Urinary bladder (tissue), 4 donors: ENCODE measurements around the gene ST3GAL3. TPM values are rescaled to one million over a fixed set of nuclear protein-coding genes. Genes with fewer than 3 reads are reported as not detected.

Experiments used
- DNase-seq: peaks from one replicate; pipeline ENCODE4 v3.0.0-alpha.2; 2015; ENCODE audit errors: extremely low spot score
- H3K27ac ChIP-seq: one replicate; pipeline ENCODE4 v1.5.1; 2013; ENCODE audit warnings: low read depth, mild to moderate bottlenecking, moderate library complexity
- H3K36me3 ChIP-seq: one replicate; pipeline ENCODE4 v1.6.1; 2013; ENCODE audit warnings: mild to moderate bottlenecking, moderate library complexity; ENCODE audit not compliant: insufficient read depth
- H3K4me1 ChIP-seq: one replicate; pipeline ENCODE4 v1.6.1; 2013; ENCODE audit warnings: mild to moderate bottlenecking, moderate library complexity; ENCODE audit not compliant: insufficient read depth
- H3K4me3 ChIP-seq: one replicate; pipeline ENCODE4 v1.5.1; 2013; ENCODE audit warnings: low read depth, low read length
- WGBS: extraction: QIAGEN DNeasy Blood & Tissue Kit; methylation state at CpG from one replicate; pipeline ENCODE4 v1.1.7; 2013; 5-methylcytosine and 5-hydroxymethylcytosine counted together
- polyA plus RNA-seq: library from polyadenylated mRNA; stranded (reverse); fragments of 200-250 nt; gene quantifications from one replicate; pipeline ENCODE4 v1.2.3, GENCODE V29; 2013
- total RNA-seq: library from RNA; depleted of rRNA; stranded (reverse); fragments of >200 nt; gene quantifications from one replicate; pipeline ENCODE4 v1.2.3, GENCODE V29; 2014
- donor health status: healthy with polysubstance abuse.
- donor health status: healthy.

Gene ST3GAL3, protein sequence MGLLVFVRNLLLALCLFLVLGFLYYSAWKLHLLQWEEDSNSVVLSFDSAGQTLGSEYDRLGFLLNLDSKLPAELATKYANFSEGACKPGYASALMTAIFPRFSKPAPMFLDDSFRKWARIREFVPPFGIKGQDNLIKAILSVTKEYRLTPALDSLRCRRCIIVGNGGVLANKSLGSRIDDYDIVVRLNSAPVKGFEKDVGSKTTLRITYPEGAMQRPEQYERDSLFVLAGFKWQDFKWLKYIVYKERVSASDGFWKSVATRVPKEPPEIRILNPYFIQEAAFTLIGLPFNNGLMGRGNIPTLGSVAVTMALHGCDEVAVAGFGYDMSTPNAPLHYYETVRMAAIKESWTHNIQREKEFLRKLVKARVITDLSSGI
- total RNA-seq (27.2 TPM), polyA plus RNA-seq (25.4 TPM)

GRCh38 chr1:43707190-43708001 lies at the start of gene ST3GAL3:
Gene ST3GAL3 (plus strand): TSS chr1:43707536. CDS start chr1:43736263, 28,727 bp downstream.
- DNase-seq = peak; percentile 64
- peaks cover 3% of the 10 kb centered on the region for H3K36me3 ChIP-seq
- WGBS = under 1% methylated on average over 103 of the region's 103 CpGs
- H3K4me1 ChIP-seq = no peaks in the 10 kb centered on the region
- H3K27ac ChIP-seq = peak within 1 kb of the TSS; percentile 63
- peak within 1 kb of the TSS; percentile 94 for H3K4me3 ChIP-seq

DNA sequence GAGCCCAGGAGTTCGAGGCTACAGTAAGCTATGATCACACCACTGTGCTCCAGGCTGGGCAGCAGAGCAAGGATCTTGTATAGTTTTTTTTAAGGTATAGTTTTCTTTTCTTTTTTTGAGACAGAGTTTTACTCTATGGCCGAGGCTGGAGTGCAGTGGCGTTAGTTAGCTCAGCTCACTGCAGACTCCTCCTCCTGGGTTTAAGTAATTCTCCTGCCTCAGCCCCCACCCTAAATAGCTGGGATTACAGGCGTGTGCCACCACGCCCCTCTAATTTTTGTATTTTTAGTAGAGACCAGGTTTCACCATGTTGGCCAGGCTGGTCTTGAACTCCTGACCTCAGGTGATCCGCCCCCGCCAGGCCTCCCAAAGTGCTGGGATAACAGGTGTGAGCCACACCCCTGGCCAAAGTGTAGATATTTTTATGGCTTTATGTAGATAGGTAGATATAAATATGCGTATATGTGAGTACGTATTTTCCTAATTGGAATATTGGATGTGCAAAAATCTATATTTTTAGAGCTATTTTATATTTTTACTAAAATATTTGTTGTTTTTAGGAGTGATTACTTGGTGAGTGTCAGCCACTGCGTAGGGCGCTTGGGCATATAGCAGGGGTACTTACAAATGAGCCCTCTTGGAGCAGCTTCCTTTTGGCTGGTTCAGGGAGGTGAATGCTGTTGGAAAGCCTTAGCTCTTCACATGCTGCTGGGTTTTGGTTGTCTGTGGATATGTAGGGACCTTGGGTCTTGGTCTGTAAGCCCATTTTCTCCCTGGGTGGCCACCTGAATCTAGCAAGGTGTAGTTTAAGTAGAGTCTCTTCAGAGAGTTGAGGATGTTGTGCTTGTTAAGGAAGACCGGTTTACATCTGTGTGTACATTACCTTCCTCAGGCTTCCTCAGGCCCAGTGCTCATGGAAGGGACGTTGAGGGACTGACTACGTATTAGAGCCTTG lies 47.8 kb upstream of the ST3GAL3 start:
- 90% methylated on average over 14 of the region's 14 CpGs for WGBS
- Histone ChIP-seq H3K4me1 (no peaks in the 10 kb centered on the region), H3K27ac (no peak overlapping the region), H3K4me3 (no peak overlapping the region), H3K36me3 (peaks cover 7% of the 10 kb centered on the region)
- no peak for DNase-seq

GRCh38 chr1:43660355-43660754 lies 47.0 kb upstream of the ST3GAL3 start:
- Histone ChIP-seq H3K36me3 (peaks cover 7% of the 10 kb centered on the region), H3K4me3 (no peak overlapping the region), H3K27ac (no peak overlapping the region), H3K4me1 (no peaks in the 10 kb centered on the region)
- WGBS = 69% methylated on average over 4 of the region's 4 CpGs
- DNase-seq = no peak

DNA sequence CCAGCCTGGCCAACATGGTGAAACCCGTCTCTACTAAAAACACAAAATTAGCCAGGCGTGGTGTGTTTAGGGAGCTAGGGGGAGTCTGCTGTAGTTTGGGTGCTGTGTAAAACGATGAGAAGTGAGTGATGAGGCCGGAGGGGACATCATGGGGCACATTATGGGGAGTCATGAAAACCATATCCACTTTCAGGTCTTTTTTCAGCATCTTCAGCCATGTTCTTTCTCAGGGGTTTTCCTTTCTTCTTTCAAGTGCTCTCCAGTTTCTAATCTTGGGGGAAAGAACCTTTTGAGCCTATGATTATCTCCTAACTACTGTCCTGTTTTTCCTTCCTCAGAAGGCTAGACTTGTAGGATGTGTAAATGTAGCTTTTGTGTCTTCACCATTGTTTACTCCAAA lies 43.0 kb upstream of the ST3GAL3 start:
- H3K27ac ChIP-seq = no peak overlapping the region
- H3K36me3 ChIP-seq = peaks cover 17% of the 10 kb centered on the region
- no peaks in the 10 kb centered on the region for H3K4me1 ChIP-seq
- no peak for DNase-seq
- WGBS = 79% methylated on average over 4 of the region's 4 CpGs
- no peak overlapping the region for H3K4me3 ChIP-seq

DNA sequence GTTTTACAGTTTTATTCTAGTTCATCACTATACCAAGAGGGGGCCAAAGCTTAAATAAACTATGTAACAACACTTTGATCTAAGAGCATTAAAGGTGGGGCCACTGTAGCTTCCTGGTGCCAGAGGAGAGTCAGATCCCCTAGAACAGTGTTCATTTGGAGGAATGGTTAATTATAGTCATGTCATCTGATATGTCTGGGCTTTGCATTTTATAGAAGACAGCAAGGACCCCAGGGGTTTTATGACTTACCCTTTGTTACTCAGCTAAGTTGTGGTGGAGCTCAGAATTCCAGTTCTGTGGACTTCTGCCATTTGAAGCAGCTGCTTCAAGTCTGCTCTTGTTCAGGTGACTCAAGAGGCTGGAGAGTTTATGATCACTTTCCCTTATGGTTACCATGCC lies 40.7 kb upstream of the ST3GAL3 start:
- no peak overlapping the region for H3K27ac ChIP-seq
- H3K4me1 ChIP-seq = no peaks in the 10 kb centered on the region
- DNase-seq = peak; percentile 4
- H3K36me3 ChIP-seq = peaks cover 17% of the 10 kb centered on the region
- H3K4me3 ChIP-seq = no peak overlapping the region

GRCh38 chr1:43668956-43669355 lies 38.4 kb upstream of the ST3GAL3 start:
- no peak overlapping the region for H3K27ac ChIP-seq
- DNase-seq = no peak
- no peak overlapping the region for H3K4me3 ChIP-seq
- WGBS = 95% methylated on average over 7 of the region's 7 CpGs
- H3K36me3 ChIP-seq = peaks cover 16% of the 10 kb centered on the region
- no peaks in the 10 kb centered on the region for H3K4me1 ChIP-seq

GRCh38 chr1:43669878-43670277 lies 37.5 kb upstream of the ST3GAL3 start:
- peaks cover 18% of the 10 kb centered on the region for H3K36me3 ChIP-seq
- no peak overlapping the region for H3K27ac ChIP-seq
- H3K4me3 ChIP-seq = no peak overlapping the region
- no peaks in the 10 kb centered on the region for H3K4me1 ChIP-seq
- WGBS = 89% methylated on average over 5 of the region's 5 CpGs
- no peak for DNase-seq

GRCh38 chr1:43671193-43671592 lies 36.1 kb upstream of the ST3GAL3 start:
- no peak for DNase-seq
- no peak overlapping the region for H3K4me3 ChIP-seq
- no peak overlapping the region for H3K27ac ChIP-seq
- 88% methylated on average over 2 of the region's 2 CpGs for WGBS
- H3K36me3 ChIP-seq = peaks cover 16% of the 10 kb centered on the region
- no peaks in the 10 kb centered on the region for H3K4me1 ChIP-seq

DNA sequence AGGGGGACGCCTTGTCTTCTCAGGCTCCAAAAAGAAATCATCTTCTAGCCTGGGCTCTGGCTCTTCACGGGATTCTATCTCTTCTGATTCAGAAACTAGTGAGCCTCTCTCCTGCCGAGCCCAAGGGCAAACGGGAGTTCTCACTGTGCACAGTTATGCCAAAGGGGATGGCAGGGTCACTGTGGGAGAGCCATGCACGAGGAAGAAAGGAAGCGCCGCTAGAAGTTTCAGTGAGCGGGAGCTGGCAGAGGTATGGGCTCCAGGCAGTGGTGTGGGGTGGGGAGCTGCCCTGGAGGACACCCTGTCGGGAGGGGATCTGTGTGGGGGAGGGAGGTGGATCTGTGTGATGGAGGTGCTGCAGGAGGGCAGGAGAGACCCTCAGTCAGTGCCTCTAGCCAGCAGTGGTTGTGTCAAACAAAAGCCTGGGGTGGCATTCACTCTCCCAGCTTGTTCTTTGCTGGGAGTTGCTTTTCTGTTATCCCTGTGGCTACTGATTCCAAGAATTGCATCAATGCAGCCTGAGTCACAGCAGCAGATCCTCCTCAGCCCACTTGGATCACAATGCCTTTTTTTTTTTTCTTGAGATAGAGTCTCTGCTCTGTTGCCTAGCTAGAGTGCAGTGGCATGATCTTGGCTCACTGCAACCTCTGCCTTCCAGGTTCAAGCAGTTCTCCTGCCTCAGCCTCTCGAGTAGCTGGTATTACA lies 35.6 kb upstream of the ST3GAL3 start:
- DNase-seq = no peak
- Histone ChIP-seq H3K4me3 (no peak overlapping the region), H3K27ac (no peak overlapping the region), H3K36me3 (peaks cover 13% of the 10 kb centered on the region), H3K4me1 (no peaks in the 10 kb centered on the region)
- WGBS = 85% methylated on average over 10 of the region's 10 CpGs

- H3K36me3 ChIP-seq = peaks cover 11% of the 10 kb centered on the region
- DNase-seq = no peak
- H3K27ac ChIP-seq = no peak overlapping the region
- no peak overlapping the region for H3K4me3 ChIP-seq
- no peaks in the 10 kb centered on the region for H3K4me1 ChIP-seq
- 95% methylated on average over 7 of the region's 7 CpGs for WGBS
These were observed 34.1 kb upstream of the ST3GAL3 start for GRCh38 chr1:43673261-43673660.

DNA sequence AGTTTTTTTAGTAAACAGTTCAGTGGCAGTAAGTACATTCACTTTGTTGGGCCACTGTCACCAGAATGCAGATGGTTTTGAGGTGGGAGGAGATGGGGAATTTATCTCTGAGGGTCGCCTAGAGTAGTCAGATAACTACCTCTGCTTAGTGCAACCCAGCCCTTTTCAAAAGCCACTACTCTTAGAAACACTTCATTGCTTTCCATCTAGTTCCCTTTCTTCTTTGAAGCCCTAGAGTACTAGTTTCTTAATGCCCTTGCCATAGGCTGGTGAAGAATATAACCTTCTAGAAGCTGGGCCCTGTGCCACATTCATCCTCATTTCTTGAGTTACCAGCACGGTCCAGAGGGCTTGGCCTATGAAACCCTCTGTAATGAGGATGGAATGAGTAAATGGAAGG lies 28.4 kb upstream of the ST3GAL3 start:
- H3K36me3 ChIP-seq = peaks cover 11% of the 10 kb centered on the region

GRCh38 chr1:43683560-43683959 lies 23.8 kb upstream of the ST3GAL3 start:
- peaks cover 10% of the 10 kb centered on the region for H3K36me3 ChIP-seq
- WGBS = 97% methylated on average over 4 of the region's 4 CpGs

More for the DNA sequence above, 28.4 kb upstream of the ST3GAL3 start:
- 85% methylated on average over 2 of the region's 2 CpGs for WGBS
- no peak for DNase-seq
- Histone ChIP-seq H3K4me3 (no peak overlapping the region), H3K27ac (no peak overlapping the region), H3K4me1 (no peaks in the 10 kb centered on the region)

DNA sequence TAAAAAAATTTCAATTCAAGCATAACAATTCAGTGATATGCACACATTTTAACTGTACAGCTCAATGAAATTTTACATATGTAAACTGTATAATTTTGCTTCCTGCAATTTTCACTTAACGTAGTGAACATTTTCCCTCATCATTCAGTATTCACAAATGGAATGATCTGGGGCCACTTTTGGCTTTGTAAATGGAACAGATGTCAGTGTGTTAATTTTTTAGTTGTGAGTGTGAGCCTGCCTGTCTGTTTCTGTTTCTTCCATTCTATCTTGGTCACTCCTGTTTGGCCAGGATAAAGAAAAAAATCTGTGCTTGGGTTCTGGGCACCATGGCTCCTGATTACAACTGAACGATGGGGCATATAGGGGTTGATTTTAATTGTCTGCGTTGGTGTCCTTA lies 20.5 kb upstream of the ST3GAL3 start:
- no peaks in the 10 kb centered on the region for H3K4me1 ChIP-seq
- DNase-seq = no peak
- no peak overlapping the region for H3K27ac ChIP-seq
- peaks cover 13% of the 10 kb centered on the region for H3K36me3 ChIP-seq
- no peak overlapping the region for H3K4me3 ChIP-seq
- 93% methylated on average over 3 of the region's 3 CpGs for WGBS

More at GRCh38 chr1:43683560-43683959, 23.8 kb upstream of the ST3GAL3 start:
- H3K27ac ChIP-seq = no peak overlapping the region
- DNase-seq = no peak
- no peak overlapping the region for H3K4me3 ChIP-seq
- H3K4me1 ChIP-seq = no peaks in the 10 kb centered on the region
